PFSK-1 (cell line): Measurements from ENCODE around the gene HOXC4.

Experiments used
- FOXP2 ChIP-seq: optimal IDR thresholded peaks from 2 replicates; pipeline ENCODE3; 2011; ENCODE audit warnings: borderline replicate concordance, control low read depth, inconsistent platforms; ENCODE audit not compliant: insufficient read depth; ENCODE audit errors: extremely low read length, extremely low read depth
- POLR2AphosphoS5 ChIP-seq: IDR thresholded peaks from 2 replicates; pipeline ENCODE4 v1.6.1; 2012; ENCODE audit warnings: low read depth, mild to moderate bottlenecking, control low read depth, low read length, moderate library complexity
- REST ChIP-seq, 2 experiments: IDR thresholded peaks; 2 replicates each; pipeline versions ENCODE4 v1.6.1 to v1.8.0; 2011 to 2012; ENCODE audit warnings: low read depth in 2 of 2, low read length in 2 of 2, control low read depth in 1 of 2, inconsistent platforms in 1 of 2, mild to moderate bottlenecking in 1 of 2, moderate library complexity in 1 of 2; ENCODE audit not compliant: insufficient read depth in 1 of 2
- SIN3A ChIP-seq: IDR thresholded peaks from 2 replicates; pipeline ENCODE4 v1.6.1; 2012; ENCODE audit warnings: mild to moderate bottlenecking, low read length, moderate library complexity, borderline replicate concordance; ENCODE audit not compliant: insufficient read depth
- TAF1 ChIP-seq: IDR thresholded peaks from 2 replicates; pipeline ENCODE4 v1.6.1; 2012; ENCODE audit warnings: low read length, control low read depth, borderline replicate concordance; ENCODE audit not compliant: insufficient read depth

The HOXC4 gene

DNA sequence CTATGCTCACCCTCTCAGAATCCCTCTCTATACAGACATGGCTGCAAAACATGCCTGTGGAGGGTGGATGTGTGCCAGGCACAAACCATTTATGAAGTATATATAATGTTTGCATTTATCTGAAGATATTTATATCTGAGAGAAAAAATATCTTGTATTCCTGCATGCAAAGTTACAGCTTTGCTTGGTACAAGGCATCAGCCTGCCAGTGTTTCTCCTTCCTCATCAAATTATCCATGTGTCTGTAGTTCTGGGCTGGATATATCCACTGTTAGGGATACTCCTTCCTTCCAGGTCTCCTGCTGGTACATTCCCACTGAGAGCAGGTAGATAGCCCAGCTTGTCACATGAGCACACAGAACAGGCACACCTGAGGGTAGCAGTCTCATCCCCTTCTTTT is 12.0 kb downstream of the HOXC4 start:
- TF ChIP-seq REST (IDR thresholded peaks at IDR 0.05; ENCODE audit: insufficient read depth in 1 of 2, low read depth in 2 of 2, low read length in 2 of 2) (no peak), TAF1 (no peak)

GRCh38 chr12:54066408-54066807 is 12.8 kb downstream of the HOXC4 start:
- TF ChIP-seq SIN3A, result no peak
- TF ChIP-seq REST (IDR thresholded peaks at IDR 0.05; ENCODE audit: insufficient read depth in 1 of 2, low read depth in 2 of 2, low read length in 2 of 2), result no peak
- no peak for TF ChIP-seq POLR2AphosphoS5

DNA sequence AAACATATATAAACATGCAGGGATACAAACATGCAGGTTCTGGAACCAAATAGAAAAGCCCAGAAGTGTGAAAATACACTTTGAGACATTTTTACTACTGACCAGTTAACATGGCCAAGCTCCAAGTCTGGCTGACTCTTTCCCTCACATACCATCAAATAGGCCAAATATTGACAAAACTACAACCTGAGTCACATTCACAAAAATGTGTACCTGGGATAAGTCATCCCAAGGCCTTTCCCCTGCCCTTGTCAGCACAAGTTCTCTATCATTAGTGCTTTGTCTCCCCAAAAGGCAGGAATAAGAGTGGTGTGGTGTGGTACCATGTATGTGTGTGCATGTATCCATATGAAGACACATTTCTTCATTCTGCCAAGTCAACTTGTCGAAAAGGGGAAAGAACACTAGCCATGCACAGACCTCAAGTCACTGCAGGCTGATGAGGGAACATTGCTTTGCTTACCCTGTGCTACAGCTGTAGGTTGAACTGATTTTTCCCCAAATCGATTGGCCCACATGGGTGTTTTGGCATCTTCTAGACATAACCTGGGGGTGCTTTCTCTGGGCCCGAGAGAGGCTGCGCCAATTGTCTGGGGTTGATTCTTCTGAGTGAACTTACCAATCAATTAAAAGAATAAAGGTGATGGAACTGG is 14.9 kb downstream of the HOXC4 start:
- no peak for TF ChIP-seq FOXP2
- no peak for TF ChIP-seq TAF1
- no peak for TF ChIP-seq POLR2AphosphoS5

DNA sequence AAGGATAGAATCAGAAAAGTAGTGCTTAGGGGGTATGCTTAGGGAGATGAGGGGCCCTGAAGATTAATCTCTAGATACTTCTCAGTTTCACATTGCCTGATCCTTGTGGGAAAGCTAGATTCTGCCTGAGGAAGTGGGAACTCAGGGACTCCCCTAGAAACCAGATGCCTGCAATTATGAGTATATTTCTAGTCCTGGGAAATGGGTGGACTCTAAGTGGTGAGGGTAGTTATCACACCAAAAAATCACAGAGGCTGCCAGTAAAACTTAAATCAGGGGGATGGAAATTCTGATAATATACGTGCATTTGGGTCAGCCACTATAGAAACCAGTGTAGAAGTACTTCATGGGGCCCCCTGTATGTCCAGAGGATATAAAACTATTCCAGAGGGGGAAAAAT is 18.3 kb downstream of the HOXC4 start:
- no peak for TF ChIP-seq TAF1
- TF ChIP-seq POLR2AphosphoS5, result no peak
- TF ChIP-seq SIN3A, result no peak
- TF ChIP-seq FOXP2, result no peak
- no peak for TF ChIP-seq REST (IDR thresholded peaks at IDR 0.05; ENCODE audit: insufficient read depth in 1 of 2, low read depth in 2 of 2, low read length in 2 of 2)

DNA sequence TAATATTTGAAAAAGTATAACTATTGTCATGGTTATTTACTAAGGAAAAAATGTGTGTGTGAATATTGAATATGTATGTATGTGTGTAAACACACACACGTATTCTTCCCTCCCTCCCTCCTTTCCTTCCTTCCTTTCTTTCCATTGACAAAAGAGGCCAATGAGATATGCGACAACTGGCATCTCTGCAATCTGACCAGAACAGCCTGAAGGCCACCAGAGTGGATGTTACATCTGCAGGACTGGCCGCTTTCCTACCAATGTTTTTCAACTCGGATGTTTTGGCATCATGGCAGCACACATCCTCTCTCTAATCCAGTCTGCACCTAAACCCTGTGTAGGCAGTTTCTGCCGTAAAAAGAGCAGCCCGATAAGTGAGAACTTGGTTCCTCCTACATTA is 20.7 kb downstream of the HOXC4 start:
- TF ChIP-seq POLR2AphosphoS5 (no peak), FOXP2 (no peak)

DNA sequence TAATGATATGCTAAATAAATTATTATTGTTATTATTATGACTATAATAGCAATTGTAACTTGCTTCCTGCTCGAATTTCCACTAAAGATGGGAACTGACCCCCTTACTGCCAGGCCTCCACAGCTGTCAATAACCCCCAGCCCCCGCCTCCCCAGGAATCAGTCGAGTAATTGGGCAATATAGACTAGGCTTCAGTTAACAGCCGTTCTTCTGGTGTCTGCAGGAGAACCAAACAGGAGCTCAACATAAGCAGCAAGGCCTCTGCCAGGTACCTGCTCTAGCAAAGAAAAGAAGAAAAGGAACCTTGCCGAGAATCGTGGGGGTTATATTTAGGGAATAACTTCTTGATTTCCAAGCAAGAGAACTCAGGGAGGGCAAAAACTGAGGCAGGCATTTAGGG is 21.8 kb downstream of the HOXC4 start:
- TF ChIP-seq TAF1 (no peak), REST (IDR thresholded peaks at IDR 0.05; ENCODE audit: insufficient read depth in 1 of 2, low read depth in 2 of 2, low read length in 2 of 2) (no peak), POLR2AphosphoS5 (no peak), SIN3A (no peak), FOXP2 (no peak)
